HL-60 (cell line): ENCODE data around the gene ZFHX3.

ENCODE experiments used
- DNase-seq, 2 experiments: peaks; one replicate each; pipeline ENCODE4 v3.0.0-alpha.2; 2010 to 2020; ENCODE audit warnings: low read depth in 1 of 2, low spot score in 1 of 2
- H3K27ac ChIP-seq: fragments of 250-450 bp; sonication (Bioruptor Pico); replicated peaks from 2 replicates; pipeline ENCODE4 v1.5.1; 2020; ENCODE audit warnings: mild to moderate bottlenecking, moderate library complexity
- H3K27me3 ChIP-seq: fragments of 250-450 bp; sonication (Bioruptor Pico); 2 replicates; pipeline ENCODE4 v1.5.1; 2021; ENCODE audit warnings: mild to moderate bottlenecking, moderate library complexity; ENCODE audit not compliant: insufficient read depth, poor library complexity, severe bottlenecking
- H3K4me3 ChIP-seq: replicated peaks from 2 replicates; pipeline ENCODE4 v1.5.1; 2011; ENCODE audit warnings: mild to moderate bottlenecking, control low read depth, low read length; ENCODE audit not compliant: insufficient read depth
- GABPA ChIP-seq: IDR thresholded peaks from 2 replicates; pipeline ENCODE4 v1.6.1; 2012; ENCODE audit warnings: low read depth
- POLR2AphosphoS5 ChIP-seq: IDR thresholded peaks from 2 replicates; pipeline ENCODE4 v1.6.1; 2012; ENCODE audit warnings: low read depth
- REST ChIP-seq: IDR thresholded peaks from 2 replicates; pipeline ENCODE4 v1.6.1; 2012; ENCODE audit warnings: low read depth; ENCODE audit not compliant: insufficient replicate concordance
- SPI1 ChIP-seq: IDR thresholded peaks from 2 replicates; pipeline ENCODE4 v1.6.1; 2012; ENCODE audit warnings: low read depth, mild to moderate bottlenecking, borderline replicate concordance
- TF ChIP-seq, protein P1 (sequence below): IDR thresholded peaks from one replicate; pipeline ENCODE4 v1.5.1; 2011; ENCODE audit warnings: low read length, control low read depth, inconsistent platforms; ENCODE audit not compliant: insufficient read depth

The ZFHX3 gene

GRCh38 chr16:73002866-73003265 lies 45.1 kb downstream of the ZFHX3 start:
- Histone ChIP-seq H3K27me3 (no peaks in the 10 kb centered on the region), H3K4me3 (no peak overlapping the region), H3K27ac (no peak overlapping the region)
- TF ChIP-seq, protein P1, sequence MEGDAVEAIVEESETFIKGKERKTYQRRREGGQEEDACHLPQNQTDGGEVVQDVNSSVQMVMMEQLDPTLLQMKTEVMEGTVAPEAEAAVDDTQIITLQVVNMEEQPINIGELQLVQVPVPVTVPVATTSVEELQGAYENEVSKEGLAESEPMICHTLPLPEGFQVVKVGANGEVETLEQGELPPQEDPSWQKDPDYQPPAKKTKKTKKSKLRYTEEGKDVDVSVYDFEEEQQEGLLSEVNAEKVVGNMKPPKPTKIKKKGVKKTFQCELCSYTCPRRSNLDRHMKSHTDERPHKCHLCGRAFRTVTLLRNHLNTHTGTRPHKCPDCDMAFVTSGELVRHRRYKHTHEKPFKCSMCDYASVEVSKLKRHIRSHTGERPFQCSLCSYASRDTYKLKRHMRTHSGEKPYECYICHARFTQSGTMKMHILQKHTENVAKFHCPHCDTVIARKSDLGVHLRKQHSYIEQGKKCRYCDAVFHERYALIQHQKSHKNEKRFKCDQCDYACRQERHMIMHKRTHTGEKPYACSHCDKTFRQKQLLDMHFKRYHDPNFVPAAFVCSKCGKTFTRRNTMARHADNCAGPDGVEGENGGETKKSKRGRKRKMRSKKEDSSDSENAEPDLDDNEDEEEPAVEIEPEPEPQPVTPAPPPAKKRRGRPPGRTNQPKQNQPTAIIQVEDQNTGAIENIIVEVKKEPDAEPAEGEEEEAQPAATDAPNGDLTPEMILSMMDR: no peak
- TF ChIP-seq GABPA: no peak
- no peak for TF ChIP-seq REST
- no peak for TF ChIP-seq SPI1
- TF ChIP-seq POLR2AphosphoS5: no peak
- no peak for DNase-seq

GRCh38 chr16:73000907-73001521 lies 46.9 kb downstream of the ZFHX3 start:
- H3K27me3 ChIP-seq: no peaks in the 10 kb centered on the region
- no peak overlapping the region for H3K27ac ChIP-seq
- DNase-seq: no peak
- TF ChIP-seq REST: no peak
- no peak for TF ChIP-seq POLR2AphosphoS5
- TF ChIP-seq, protein P1: no peak
- no peak for TF ChIP-seq GABPA
- no peak for TF ChIP-seq SPI1
- H3K4me3 ChIP-seq: no peak overlapping the region

DNA sequence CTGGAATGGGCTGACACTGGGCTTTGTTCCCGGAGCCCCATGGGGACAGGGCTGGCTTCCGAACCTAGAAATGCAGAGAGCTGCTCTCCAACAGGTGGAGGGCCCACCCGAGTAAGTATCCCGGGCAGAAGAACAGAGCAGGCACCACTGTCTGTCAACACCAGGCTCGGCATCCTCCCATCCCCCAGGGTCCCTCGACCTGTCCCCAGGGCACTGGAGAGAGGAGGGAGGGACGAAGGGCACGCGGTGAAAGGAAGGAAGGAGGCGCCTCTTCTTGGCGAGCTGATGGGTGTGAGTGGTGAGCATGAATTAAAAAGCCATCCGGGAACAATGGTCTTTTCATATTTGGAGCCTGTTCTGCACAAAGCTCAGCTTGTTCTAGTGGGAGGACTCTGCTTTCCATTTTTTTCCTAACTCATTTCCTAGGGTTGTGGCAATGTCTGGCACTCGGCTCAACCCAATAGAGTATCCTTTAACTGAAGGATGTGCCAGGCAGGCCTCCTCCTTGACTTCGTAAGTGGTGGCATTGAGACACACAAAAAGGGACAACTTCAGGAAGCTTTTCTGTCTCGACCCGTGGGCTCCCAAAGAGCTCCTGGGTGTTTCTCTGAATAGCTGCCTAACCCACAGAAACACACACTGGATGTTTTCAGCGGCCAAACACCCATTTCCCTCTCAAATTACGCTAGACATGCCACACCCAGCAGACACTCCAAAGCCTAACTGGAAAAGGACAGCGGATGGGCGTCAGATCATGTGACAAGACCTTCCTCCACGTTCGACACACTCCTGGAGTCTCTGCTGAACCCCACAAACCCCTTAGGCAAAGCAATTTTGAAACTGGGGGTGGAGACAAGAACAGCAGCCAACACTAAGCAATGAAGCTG lies 47.7 kb downstream of the ZFHX3 start:
- Histone ChIP-seq H3K4me3 (no peak overlapping the region), H3K27me3 (no peaks in the 10 kb centered on the region), H3K27ac (no peak overlapping the region)
- no peak for DNase-seq
- TF ChIP-seq SPI1 (no peak), POLR2AphosphoS5 (no peak), GABPA (no peak), REST (no peak)
- TF ChIP-seq, protein P1: no peak
